SU-DHL-6 (cell line): ENCODE results near the gene OSER1.

ENCODE experiments used
- CTCF ChIP-seq: fragments of 200-600 bp; sonication (generic); IDR thresholded peaks from one replicate; pipeline ENCODE4 v1.5.1; 2017; ENCODE audit warnings: antibody characterized with exemption, mild to moderate bottlenecking, low read length, moderate library complexity; ENCODE audit not compliant: insufficient read depth, poor library complexity, severe bottlenecking
- EZH2phosphoT487 ChIP-seq: fragments of 200-600 bp; sonication (generic), shearing (Covaris generic); conservative IDR thresholded peaks from 2 replicates; pipeline ENCODE4 v1.6.1; 2018; ENCODE audit warnings: mild to moderate bottlenecking, antibody characterized with exemption, low read length, moderate library complexity, mixed read lengths

- no peak for TF ChIP-seq CTCF
- no peak for TF ChIP-seq EZH2phosphoT487
These were observed 50.9 kb downstream of the OSER1 start for GRCh38 chr20:44159711-44160110.
